C4-2B (cell line): ENCODE results near the gene PPP1R12B.
A peak's percentile ranks its signal among the peaks of the same experiment; 100 is the strongest.

ENCODE experiments used
- H3K27ac ChIP-seq: fragments of 450-650 bp; 2 replicates; pipeline ENCODE4 v1.5.1; 2017
- ZFX ChIP-seq: fragments of 450-650 bp; IDR thresholded peaks from 2 replicates; pipeline ENCODE4 v1.6.1; 2017
- TF ChIP-seq, protein P1 (sequence below): fragments of 450-650 bp; conservative IDR thresholded peaks from 2 replicates; pipeline ENCODE4 v1.5.1; 2017; ENCODE audit warnings: mild to moderate bottlenecking

PPP1R12B gene

DNA sequence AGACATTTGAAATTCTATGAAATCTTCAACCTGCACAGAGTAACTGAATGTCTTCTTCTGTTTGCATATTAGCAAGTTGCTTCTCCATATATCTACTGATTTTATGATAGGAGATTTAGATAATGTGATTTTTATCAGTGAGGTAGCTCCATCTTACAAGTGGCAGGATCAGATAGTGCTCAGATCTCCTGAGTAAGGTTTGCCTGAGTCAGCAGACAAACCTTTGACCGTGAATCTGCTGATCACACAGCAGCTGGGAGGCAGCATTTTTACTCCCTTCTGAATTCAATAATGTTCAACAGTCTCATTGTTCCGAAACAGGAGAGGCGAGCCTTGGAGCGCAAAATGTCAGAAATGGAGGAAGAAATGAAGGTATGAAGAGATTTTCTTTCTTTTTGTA is 220.3 kb downstream of the PPP1R12B start:
- peak overlapping the region; percentile 80; the same call in 1 of the 2 replicates for H3K27ac ChIP-seq
- no peak for TF ChIP-seq ZFX
- TF ChIP-seq, protein P1, sequence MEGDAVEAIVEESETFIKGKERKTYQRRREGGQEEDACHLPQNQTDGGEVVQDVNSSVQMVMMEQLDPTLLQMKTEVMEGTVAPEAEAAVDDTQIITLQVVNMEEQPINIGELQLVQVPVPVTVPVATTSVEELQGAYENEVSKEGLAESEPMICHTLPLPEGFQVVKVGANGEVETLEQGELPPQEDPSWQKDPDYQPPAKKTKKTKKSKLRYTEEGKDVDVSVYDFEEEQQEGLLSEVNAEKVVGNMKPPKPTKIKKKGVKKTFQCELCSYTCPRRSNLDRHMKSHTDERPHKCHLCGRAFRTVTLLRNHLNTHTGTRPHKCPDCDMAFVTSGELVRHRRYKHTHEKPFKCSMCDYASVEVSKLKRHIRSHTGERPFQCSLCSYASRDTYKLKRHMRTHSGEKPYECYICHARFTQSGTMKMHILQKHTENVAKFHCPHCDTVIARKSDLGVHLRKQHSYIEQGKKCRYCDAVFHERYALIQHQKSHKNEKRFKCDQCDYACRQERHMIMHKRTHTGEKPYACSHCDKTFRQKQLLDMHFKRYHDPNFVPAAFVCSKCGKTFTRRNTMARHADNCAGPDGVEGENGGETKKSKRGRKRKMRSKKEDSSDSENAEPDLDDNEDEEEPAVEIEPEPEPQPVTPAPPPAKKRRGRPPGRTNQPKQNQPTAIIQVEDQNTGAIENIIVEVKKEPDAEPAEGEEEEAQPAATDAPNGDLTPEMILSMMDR = peak; percentile 8; the same call in 1 of the 2 replicates

DNA sequence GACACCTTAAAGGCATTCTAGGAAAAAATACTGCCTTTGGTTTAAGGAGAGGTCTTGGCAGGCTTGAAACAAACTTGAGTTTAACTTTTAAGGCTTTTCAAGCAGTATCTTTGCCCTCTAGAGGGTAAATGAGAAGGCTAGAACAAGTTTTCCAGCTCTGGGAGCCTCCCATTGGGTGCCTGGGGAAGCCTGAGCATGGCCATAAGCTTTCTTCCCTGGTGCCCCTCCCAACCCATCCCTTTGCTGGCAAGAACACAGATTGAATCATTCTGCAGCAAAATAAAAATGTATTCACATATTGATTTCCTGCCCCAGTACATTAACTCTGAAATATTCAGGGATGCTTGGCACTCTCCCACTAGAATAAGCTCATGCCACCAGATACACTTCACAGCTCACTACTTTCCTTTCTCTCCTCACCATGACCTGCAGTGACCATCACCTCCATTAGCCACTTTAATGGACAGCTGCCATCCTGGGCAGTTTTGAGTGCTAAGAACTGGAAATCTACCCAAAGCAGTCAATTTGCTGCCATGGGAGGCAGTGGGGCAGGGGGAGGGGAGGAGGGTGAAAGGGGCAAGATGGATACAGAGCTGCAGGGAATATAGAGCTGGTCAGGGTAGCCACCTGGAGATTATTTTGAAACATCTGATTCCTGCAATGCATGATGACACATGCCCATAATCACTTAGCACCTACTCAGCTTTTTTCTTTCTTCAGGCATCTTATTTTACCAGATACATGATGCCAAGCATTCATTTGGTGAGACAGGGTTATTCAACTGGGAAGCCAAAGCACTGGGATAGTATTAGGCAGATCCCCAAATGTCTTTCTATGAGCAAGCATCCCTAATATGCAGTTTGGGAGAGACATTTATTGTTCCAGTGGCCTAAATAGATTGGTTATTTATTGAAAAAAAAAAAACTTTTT is 221.2 kb downstream of the PPP1R12B start:
- H3K27ac ChIP-seq = peak overlapping the region; percentile 80
- TF ChIP-seq, protein P1 = 0 out of 2 replicates have a peak, but pooled peaks have one; percentile 1
- TF ChIP-seq ZFX = no peak

DNA sequence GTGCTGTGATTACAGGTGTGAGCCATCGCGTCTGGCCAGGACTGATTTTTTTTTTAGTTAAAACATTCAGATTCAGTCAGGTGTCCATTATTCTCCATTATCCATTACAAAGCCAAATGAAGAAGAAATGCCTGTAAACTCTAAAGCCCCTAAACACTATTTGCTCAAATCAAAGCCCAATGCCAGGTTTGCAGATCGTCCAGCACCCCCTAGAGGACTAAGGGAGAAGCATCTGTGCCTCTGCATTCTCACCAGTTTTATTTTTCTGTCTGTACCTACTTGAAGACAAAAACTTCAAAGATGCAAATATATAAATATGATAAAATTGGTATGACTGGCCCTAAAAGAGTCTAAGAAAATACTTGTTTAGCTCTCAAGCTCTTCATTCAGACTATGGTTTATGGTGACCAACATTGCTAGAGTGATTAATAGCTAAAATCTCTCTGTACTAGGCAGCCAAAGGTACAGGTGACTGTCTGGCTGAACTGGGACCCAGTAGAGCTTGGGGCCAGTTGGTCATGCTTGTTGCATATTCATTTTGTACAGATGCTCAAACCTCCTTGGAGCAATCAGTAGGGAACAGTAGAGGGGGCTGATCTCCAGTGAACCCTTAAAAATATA is 223.3 kb downstream of the PPP1R12B start:
- TF ChIP-seq ZFX = no peak
- TF ChIP-seq, protein P1 = peak; percentile 93
- peak overlapping the region; percentile 32; the same call in 1 of the 2 replicates for H3K27ac ChIP-seq

DNA sequence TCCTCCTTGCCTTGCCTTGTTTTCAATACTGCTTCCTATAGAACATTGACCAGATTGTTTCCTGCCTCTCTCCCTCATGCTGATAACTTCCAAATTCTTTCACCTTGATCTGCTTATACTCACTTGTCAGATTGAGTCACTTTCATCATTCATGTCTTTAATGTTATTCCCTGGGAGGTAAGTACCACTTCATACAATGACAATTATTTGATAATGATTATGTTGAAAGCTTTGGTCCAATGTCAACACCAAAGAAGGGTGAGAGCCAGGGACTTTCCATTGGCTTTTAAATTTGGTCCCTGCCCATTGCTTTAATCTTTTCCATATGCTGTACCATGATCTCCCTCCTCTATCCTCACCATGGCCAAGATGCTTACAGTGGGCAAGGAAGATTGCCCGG is 224.4 kb downstream of the PPP1R12B start:
- TF ChIP-seq, protein P1 = no peak
- TF ChIP-seq ZFX = no peak
- no peak overlapping the region for H3K27ac ChIP-seq

DNA sequence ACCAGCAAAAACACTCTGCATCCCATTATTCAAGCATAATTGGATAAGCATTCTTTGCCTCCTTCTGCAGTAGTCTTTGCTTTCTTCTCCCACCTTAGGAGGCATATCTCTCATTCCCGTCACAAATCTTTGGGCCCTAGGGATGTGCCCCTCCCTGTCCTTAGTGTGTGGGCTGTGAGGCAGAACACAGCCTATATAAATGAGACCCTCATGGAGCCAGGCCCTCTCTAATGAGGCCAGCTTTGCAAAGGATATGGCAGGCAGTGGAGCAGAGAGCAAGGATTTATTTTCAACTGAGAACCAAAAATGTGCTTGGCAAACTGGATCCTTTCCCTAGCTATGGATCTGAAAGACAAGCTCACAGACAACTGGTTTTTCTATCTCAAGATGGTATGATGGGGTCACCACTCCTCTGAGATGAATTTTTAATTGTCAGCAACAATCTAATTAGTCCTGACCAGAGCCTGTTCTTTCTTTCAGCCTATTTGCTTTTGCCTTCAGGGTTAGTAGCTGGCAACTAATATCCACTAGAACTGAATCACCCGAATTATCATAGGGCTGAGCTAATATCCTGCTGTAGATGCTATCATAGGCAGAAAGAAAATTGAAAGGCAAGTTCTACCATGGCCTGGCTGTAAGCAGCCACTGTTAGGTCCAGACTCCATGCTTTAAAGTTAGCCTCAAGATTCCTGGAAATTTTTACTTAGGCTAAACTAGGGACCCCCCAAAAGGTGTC is 227.6 kb downstream of the PPP1R12B start:
- no peak overlapping the region for H3K27ac ChIP-seq
- TF ChIP-seq, protein P1 = no peak
- TF ChIP-seq ZFX = no peak

DNA sequence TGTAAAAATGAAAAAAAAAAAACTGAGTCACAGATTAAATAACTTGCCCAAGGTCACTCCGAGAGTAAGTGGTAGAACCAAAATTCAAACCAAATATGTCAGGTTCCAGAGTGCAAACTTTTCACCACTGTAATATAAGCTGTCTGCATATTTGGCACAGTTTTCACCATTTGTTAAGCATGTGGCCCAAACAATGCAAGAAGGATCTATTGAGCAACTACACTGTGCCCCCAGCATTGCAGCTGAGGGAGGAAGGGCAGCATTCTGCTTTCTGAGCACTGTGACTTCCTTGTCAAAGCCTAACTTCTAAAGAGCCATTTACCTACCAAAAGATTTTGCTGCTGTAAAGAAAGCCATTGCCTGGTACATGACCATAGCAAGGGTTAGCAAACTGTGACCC is 228.3 kb downstream of the PPP1R12B start:
- TF ChIP-seq, protein P1 = no peak
- no peak for TF ChIP-seq ZFX
- no peak overlapping the region for H3K27ac ChIP-seq
